ENCODE results near the gene FBXO36. TPM values are rescaled to one million over a fixed set of nuclear protein-coding genes. Genes with fewer than 3 reads are reported as not detected.

FBXO36 gene
- total and polyA plus RNA-seq, 2 donors (not counting 1 experiment from before 2014, with no cell fraction given) = 3.5 to 5.0 TPM

DNA sequence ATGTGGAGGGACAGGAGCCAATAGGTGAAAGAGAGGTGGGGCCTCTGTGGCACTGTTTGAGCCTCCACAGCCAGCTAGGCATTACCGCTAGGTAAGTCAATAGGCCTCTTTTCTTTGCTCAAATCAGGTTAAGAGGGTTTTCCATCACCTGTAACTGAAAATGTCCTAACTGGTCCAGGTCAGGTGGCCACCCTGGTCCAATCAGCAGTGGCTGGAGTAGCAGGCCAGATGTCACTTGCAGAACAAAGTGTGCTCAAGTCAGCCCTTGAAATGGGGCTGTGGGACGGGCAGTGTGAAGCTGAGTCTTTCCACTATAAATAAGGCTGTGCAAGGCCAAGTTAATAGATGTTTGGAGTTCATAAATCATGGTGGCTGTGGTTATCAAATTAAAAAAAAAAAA is 20.9 kb downstream of the FBXO36 start:
- no peaks in the 10 kb centered on the region for H3K79me2 ChIP-seq (ENCODE audit: control insufficient read depth, insufficient read depth, low read length)
- H3K9ac ChIP-seq (ENCODE audit: insufficient read depth, low read length) = no peak overlapping the region
- no peaks in the 10 kb centered on the region for H3K4me1 ChIP-seq (ENCODE audit: control insufficient read depth, extremely low read depth, insufficient read depth, low read length)
- no peak overlapping the region for H3K27ac ChIP-seq (ENCODE audit: insufficient read depth, low read length)
- H3K4me3 ChIP-seq (replicated peaks in 1 of 4; ENCODE audit: control extremely low read depth in 1 of 4, insufficient read depth in 1 of 4, low read depth in 3 of 4, low read length in 4 of 4) = no peak overlapping the region
- no peaks in the 10 kb centered on the region for H3K36me3 ChIP-seq (ENCODE audit: control insufficient read depth, insufficient read depth, low read length)
- H3K27me3 ChIP-seq (ENCODE audit: control insufficient read depth, insufficient read depth, low read length) = no peaks in the 10 kb centered on the region
- H4K20me1 ChIP-seq (ENCODE audit: control insufficient read depth, extremely low read depth, insufficient read depth, low read length) = no peaks in the 10 kb centered on the region
- no peak overlapping the region for H3K4me2 ChIP-seq (ENCODE audit: extremely low read depth, insufficient read depth, low read length)
- DNase-seq (ENCODE audit: low read depth in 2 of 2) = no peak
- no peaks in the 10 kb centered on the region for H3K9me3 ChIP-seq (ENCODE audit: control insufficient read depth, insufficient read depth, low read depth, low read length)
- H2AFZ ChIP-seq (ENCODE audit: low read length) = no peak overlapping the region
- no peak for TF ChIP-seq EZH2 (IDR thresholded peaks at IDR 0.05; ENCODE audit: low read length, missing control alignments)
- no peak for TF ChIP-seq CTCF (conservative IDR thresholded peaks at IDR 0.05 in 1 of 2, IDR thresholded peaks at IDR 0.05 in 1 of 2; ENCODE audit: low read depth in 1 of 2, low read length in 2 of 2)

- H4K20me1 ChIP-seq (ENCODE audit: control insufficient read depth, extremely low read depth, insufficient read depth, low read length) = no peaks in the 10 kb centered on the region
Observed at GRCh38 chr2:229943770-229944449, 21.6 kb downstream of the FBXO36 start.

DNA sequence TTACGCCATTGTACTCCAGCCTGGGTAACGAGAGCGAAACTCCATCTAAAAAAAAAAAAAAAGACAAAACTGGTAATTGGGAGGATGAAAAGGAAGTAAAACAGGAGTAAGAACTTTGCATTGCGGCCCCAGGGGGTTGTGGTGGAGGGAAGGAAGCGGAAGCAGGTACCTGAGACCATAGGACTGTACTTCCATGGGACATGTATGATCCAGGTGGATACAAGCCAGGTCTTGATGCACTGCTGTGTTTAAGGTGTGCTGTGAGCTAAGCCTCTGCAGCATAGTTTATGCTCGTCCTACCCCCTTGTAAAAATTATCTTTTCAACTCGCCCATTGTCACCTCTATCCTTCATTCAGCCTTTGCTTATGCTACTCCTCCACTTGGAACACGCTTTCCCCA is 23.7 kb downstream of the FBXO36 start:
- H4K20me1 ChIP-seq (ENCODE audit: control insufficient read depth, extremely low read depth, insufficient read depth, low read length) = no peaks in the 10 kb centered on the region
- no peak overlapping the region for H3K9ac ChIP-seq (ENCODE audit: insufficient read depth, low read length)
- H3K4me1 ChIP-seq (ENCODE audit: control insufficient read depth, extremely low read depth, insufficient read depth, low read length) = no peaks in the 10 kb centered on the region
- H3K9me3 ChIP-seq (ENCODE audit: control insufficient read depth, insufficient read depth, low read depth, low read length) = no peaks in the 10 kb centered on the region
- H3K4me3 ChIP-seq (replicated peaks in 1 of 4; ENCODE audit: control extremely low read depth in 1 of 4, insufficient read depth in 1 of 4, low read depth in 3 of 4, low read length in 4 of 4) = no peak overlapping the region
- no peaks in the 10 kb centered on the region for H3K36me3 ChIP-seq (ENCODE audit: control insufficient read depth, insufficient read depth, low read length)
- H3K27ac ChIP-seq (ENCODE audit: insufficient read depth, low read length) = no peak overlapping the region
- no peak overlapping the region for H2AFZ ChIP-seq (ENCODE audit: low read length)
- no peak for TF ChIP-seq EZH2 (IDR thresholded peaks at IDR 0.05; ENCODE audit: low read length, missing control alignments)
- TF ChIP-seq CTCF (conservative IDR thresholded peaks at IDR 0.05 in 1 of 2, IDR thresholded peaks at IDR 0.05 in 1 of 2; ENCODE audit: low read depth in 1 of 2, low read length in 2 of 2) = no peak
- no peaks in the 10 kb centered on the region for H3K27me3 ChIP-seq (ENCODE audit: control insufficient read depth, insufficient read depth, low read length)
- no peaks in the 10 kb centered on the region for H3K79me2 ChIP-seq (ENCODE audit: control insufficient read depth, insufficient read depth, low read length)
- H3K4me2 ChIP-seq (ENCODE audit: extremely low read depth, insufficient read depth, low read length) = no peak overlapping the region
- no peak for DNase-seq (ENCODE audit: low read depth in 2 of 2)

More at GRCh38 chr2:229943770-229944449, 21.6 kb downstream of the FBXO36 start:
- Histone ChIP-seq H3K27ac (ENCODE audit: insufficient read depth, low read length) (no peak overlapping the region), H3K9ac (ENCODE audit: insufficient read depth, low read length) (no peak overlapping the region), H2AFZ (ENCODE audit: low read length) (no peak overlapping the region), H3K36me3 (ENCODE audit: control insufficient read depth, insufficient read depth, low read length) (no peaks in the 10 kb centered on the region), H3K4me2 (ENCODE audit: extremely low read depth, insufficient read depth, low read length) (no peak overlapping the region), H3K9me3 (ENCODE audit: control insufficient read depth, insufficient read depth, low read depth, low read length) (no peaks in the 10 kb centered on the region), H3K4me1 (ENCODE audit: control insufficient read depth, extremely low read depth, insufficient read depth, low read length) (no peaks in the 10 kb centered on the region), H3K4me3 (replicated peaks in 1 of 4; ENCODE audit: control extremely low read depth in 1 of 4, insufficient read depth in 1 of 4, low read depth in 3 of 4, low read length in 4 of 4) (no peak overlapping the region), H3K79me2 (ENCODE audit: control insufficient read depth, insufficient read depth, low read length) (no peaks in the 10 kb centered on the region), H3K27me3 (ENCODE audit: control insufficient read depth, insufficient read depth, low read length) (no peaks in the 10 kb centered on the region)
- TF ChIP-seq EZH2 (IDR thresholded peaks at IDR 0.05; ENCODE audit: low read length, missing control alignments) (no peak), CTCF (conservative IDR thresholded peaks at IDR 0.05 in 1 of 2, IDR thresholded peaks at IDR 0.05 in 1 of 2; ENCODE audit: low read depth in 1 of 2, low read length in 2 of 2) (no peak)
- DNase-seq (ENCODE audit: low read depth in 2 of 2) = no peak

Data from fibroblast of lung (primary cell).